ENCODE results near the gene VWC2L. TPM values are rescaled to one million over a fixed set of nuclear protein-coding genes. Genes with fewer than 3 reads are reported as not detected.

VWC2L gene
- total RNA-seq, 2 donors from 2014 or later = not detected

GRCh38 chr2:214436470-214436869, 25.6 kb downstream of the VWC2L start:
- no peak overlapping the region for H3K27ac Mint-ChIP-seq
- H3K36me3 Mint-ChIP-seq = no peaks in the 10 kb centered on the region
- DNase-seq (ENCODE audit: low spot score in 2 of 2) = no peak
- no peak for ATAC-seq
- peaks cover 6 to 8% of the 10 kb centered on the region in 2 donors for H3K9me3 Mint-ChIP-seq

DNA sequence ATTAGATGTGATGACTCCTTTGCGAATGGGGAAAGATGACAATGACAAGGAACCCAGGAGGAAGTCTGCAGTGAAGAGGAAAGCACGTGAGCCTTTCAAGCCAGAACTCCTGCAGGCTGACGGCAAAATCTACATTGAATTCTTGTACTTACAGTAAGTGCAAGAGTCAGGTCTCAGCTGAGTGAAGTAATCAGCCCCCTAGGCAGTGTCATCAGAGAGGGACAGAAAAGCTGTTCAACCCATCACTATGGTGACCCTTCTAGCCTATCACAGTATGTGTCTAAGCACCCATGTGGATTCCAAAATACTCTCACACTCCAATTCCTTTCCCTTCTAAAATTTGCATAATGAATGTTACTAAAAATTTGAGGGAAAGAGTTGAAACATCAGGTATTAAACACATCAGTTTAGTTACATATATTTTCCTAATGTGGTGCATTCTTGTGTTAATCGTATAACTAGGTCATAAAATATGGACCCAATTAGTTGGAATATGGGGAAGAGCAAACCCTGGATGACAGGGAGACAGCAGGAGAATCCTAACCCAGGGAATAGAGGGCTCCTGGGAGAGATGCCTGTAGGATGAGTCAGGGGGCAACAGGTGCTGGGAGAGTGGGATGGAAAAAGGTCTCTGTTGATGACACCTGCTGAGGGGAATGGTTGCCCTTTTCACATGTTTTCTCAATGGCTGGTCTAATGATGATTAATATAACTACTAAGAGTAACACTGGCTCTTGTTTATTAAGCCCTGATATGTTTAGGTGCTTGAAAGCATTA, 39.5 kb downstream of the VWC2L start:
- DNase-seq (ENCODE audit: low spot score in 2 of 2) (no peak), ATAC-seq (no peak)
- no peaks in the 10 kb centered on the region for H3K9me3 Mint-ChIP-seq
- peak overlapping the region in 1 of 2 donors; percentile 82 for H3K27ac Mint-ChIP-seq
- no peaks in the 10 kb centered on the region for H3K36me3 Mint-ChIP-seq

- ATAC-seq = no peak
- H3K27ac Mint-ChIP-seq = no peak overlapping the region
- DNase-seq (ENCODE audit: low spot score in 2 of 2) = no peak
- no peaks in the 10 kb centered on the region for H3K9me3 Mint-ChIP-seq
- no peaks in the 10 kb centered on the region for H3K36me3 Mint-ChIP-seq
These were observed 40.8 kb downstream of the VWC2L start for GRCh38 chr2:214451516-214452275.

- Mint-ChIP-seq H3K27ac (no peak overlapping the region), H3K9me3 (peaks cover 8 to 11% of the 10 kb centered on the region in 2 donors), H3K36me3 (peaks cover 0 to 7% of the 10 kb centered on the region in 2 donors)
- ATAC-seq = no peak
- DNase-seq (ENCODE audit: low spot score in 2 of 2) = no peak
These were observed 54.7 kb downstream of the VWC2L start for GRCh38 chr2:214465363-214466146.

DNA sequence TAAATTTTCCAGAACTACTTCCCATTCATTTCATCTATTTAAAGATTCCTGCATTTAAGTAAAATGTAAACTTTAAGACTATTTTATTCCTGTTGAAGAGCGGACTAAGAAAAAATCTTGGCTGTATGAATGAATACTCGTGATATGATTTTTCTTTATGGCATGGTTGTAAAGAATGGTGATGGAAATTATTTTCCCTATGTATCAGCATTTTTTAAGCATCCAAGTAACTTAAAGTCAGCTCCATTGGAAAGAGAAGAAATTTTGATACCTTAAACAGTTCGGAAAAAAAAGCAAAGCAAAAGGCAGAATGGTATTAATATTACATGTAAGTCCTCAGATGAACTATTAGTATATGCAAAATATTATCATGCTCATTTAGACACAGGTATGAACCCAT, 58.9 kb downstream of the VWC2L start:
- Mint-ChIP-seq H3K36me3 (no peaks in the 10 kb centered on the region), H3K9me3 (peaks cover 0 to 2% of the 10 kb centered on the region in 2 donors), H3K27ac (no peak overlapping the region)
- ATAC-seq = no peak
- DNase-seq (ENCODE audit: low spot score in 2 of 2) = no peak

DNA sequence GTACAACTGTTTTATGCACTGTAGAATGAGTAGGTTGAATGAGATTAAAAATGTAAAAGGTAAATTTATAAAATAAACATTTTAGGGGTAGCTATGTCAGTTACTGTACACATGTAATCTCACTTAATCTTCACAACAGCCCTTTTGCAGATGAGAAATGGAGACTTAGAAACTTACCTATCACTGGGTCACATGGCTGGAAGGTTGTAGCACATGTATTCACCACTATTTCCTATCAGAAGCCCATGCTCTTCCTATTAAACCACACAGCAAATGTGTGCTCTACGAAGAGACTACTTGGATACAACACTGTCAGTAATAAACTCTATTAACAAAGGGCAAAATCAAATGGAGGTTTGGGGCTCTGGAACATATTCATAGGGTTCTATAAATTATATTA, 60.5 kb downstream of the VWC2L start:
- no peak for DNase-seq (ENCODE audit: low spot score in 2 of 2)
- H3K27ac Mint-ChIP-seq = no peak overlapping the region
- H3K9me3 Mint-ChIP-seq = no peaks in the 10 kb centered on the region
- no peak for ATAC-seq
- no peaks in the 10 kb centered on the region for H3K36me3 Mint-ChIP-seq

DNA sequence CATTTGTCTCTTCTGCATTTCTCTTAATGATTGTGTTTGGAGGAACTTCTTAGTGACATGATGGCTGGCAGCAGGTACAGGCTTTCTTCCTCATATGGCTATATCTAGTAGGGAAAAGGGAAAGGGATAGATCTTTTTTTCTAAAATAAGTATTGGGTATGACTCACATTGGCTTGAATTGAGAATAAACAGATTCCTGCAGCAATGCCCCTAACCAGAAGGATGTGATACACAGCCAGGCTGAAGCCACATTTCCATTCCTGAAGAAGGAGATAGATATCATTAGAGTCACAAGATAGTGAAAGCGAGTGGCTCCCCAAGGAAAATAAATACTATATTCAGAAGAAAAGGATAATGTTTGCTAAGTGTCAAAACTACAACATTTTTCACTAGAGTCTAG, 61.1 kb downstream of the VWC2L start:
- DNase-seq (ENCODE audit: low spot score in 2 of 2) = no peak
- Mint-ChIP-seq H3K36me3 (no peaks in the 10 kb centered on the region), H3K27ac (no peak overlapping the region), H3K9me3 (no peaks in the 10 kb centered on the region)
- no peak for ATAC-seq

- ATAC-seq (no peak), DNase-seq (ENCODE audit: low spot score in 2 of 2) (no peak)
- Mint-ChIP-seq H3K9me3 (peaks cover 0 to 4% of the 10 kb centered on the region in 2 donors), H3K27ac (no peak overlapping the region), H3K36me3 (no peaks in the 10 kb centered on the region)
These were observed 66.5 kb downstream of the VWC2L start for GRCh38 chr2:214477305-214477704.

GRCh38 chr2:214481204-214481603, 70.3 kb downstream of the VWC2L start:
- ATAC-seq (no peak), DNase-seq (ENCODE audit: low spot score in 2 of 2) (no peak)
- Mint-ChIP-seq H3K36me3 (no peaks in the 10 kb centered on the region), H3K9me3 (peaks cover 0 to 4% of the 10 kb centered on the region in 2 donors), H3K27ac (no peak overlapping the region)

DNA sequence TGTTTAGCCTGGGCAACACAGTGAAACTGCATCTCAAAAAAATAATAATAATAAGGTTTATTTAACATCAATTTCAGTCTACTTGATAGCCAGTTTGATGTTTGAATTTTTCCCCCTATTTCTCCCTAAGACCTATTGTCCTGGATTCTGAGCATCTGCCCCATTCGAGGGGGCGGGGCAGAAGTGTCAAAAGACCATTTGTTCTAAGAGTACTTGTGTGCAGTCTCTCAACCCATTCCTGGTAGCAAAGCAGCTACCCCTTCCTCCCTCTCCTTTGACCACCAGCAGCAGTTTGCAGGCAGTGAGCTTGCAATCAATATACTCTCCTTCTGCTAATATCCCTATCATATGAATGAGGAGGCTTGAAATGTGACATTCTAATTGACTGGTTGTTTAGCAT, 71.9 kb downstream of the VWC2L start:
- Mint-ChIP-seq H3K9me3 (peaks cover 0 to 4% of the 10 kb centered on the region in 2 donors), H3K27ac (no peak overlapping the region)

GRCh38 chr2:214484239-214484638, 73.4 kb downstream of the VWC2L start:
- no peaks in the 10 kb centered on the region for H3K9me3 Mint-ChIP-seq
- H3K27ac Mint-ChIP-seq = no peak overlapping the region
- DNase-seq (ENCODE audit: low spot score in 2 of 2) = no peak
- no peaks in the 10 kb centered on the region for H3K36me3 Mint-ChIP-seq
- no peak for ATAC-seq

More for the DNA sequence above, 71.9 kb downstream of the VWC2L start:
- DNase-seq (ENCODE audit: low spot score in 2 of 2) (no peak), ATAC-seq (no peak)
- H3K36me3 Mint-ChIP-seq = no peaks in the 10 kb centered on the region

DNA sequence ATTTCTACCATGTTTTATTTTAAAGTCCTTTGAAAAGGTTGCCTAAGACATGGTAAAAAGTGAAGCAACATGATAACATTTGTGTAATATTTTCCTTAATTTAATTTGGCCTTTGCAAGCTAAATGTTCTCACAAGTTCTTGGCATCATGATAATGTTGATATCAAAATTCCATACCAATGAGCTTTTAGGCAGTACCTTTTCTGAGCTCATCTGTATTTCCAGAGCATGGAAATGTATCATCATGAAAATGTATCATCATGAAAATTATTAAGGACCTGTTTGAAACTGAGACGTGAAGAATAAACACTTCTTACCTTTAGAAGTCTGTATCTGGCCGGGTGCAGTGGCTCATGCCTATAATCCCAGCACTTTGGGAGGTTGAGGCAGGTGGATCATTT, 73.8 kb downstream of the VWC2L start:
- no peaks in the 10 kb centered on the region for H3K36me3 Mint-ChIP-seq
- DNase-seq (ENCODE audit: low spot score in 2 of 2) = no peak
- no peak for ATAC-seq
- H3K9me3 Mint-ChIP-seq = no peaks in the 10 kb centered on the region
- no peak overlapping the region for H3K27ac Mint-ChIP-seq

- ATAC-seq (no peak), DNase-seq (ENCODE audit: low spot score in 2 of 2) (no peak)
- Mint-ChIP-seq H3K36me3 (no peaks in the 10 kb centered on the region), H3K27ac (no peak overlapping the region), H3K9me3 (peaks cover 0 to 8% of the 10 kb centered on the region in 2 donors)
These were observed 78.3 kb downstream of the VWC2L start for GRCh38 chr2:214489181-214489580.

- H3K36me3 Mint-ChIP-seq = no peaks in the 10 kb centered on the region
- ATAC-seq (no peak), DNase-seq (ENCODE audit: low spot score in 2 of 2) (no peak)
- H3K27ac Mint-ChIP-seq = peak overlapping the region in 1 of 2 donors; percentile 11
- peaks cover 0 to 8% of the 10 kb centered on the region in 2 donors for H3K9me3 Mint-ChIP-seq
These were observed 78.8 kb downstream of the VWC2L start for GRCh38 chr2:214489702-214490101.

DNA sequence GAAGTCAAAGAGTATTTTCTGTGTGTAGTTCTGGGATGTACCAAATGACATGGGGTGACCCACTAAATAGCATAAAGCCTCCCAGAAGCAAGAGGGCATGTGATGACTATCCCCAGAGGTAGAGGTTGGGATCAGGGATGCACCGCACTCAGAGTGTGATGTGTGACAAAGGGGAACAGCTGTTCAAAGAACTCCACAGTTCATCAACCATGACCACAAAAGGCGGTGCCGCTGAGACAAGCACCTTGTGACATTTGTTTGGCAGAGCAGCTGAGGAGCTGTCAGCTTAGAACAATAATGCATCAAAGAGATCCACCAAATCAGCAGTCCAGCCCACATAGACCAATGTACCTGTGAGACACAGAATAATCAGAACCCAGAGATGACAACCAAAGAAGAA, 81.3 kb downstream of the VWC2L start:
- Mint-ChIP-seq H3K36me3 (no peaks in the 10 kb centered on the region), H3K27ac (no peak overlapping the region), H3K9me3 (peaks cover 0 to 10% of the 10 kb centered on the region in 2 donors)
- no peak for ATAC-seq
- DNase-seq (ENCODE audit: low spot score in 2 of 2) = no peak

DNA sequence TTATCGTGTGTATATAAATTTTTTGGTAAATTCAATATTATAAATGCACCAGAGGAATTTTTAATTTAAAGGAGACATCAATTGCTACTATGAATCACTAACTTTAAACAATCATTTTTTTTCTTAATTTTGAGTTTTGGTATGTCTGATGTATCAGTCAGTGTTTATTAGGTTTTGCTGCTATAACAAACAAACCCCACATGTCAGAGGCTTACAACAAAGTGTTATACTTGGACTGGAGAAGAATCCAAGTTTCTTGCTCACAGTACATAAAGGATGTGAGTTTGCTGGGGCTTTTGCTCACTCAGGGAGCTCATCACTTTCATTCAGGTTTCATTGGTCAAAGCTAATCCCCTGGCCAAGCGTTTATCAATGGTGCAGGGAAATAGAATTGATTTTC, 81.8 kb downstream of the VWC2L start:
- DNase-seq (ENCODE audit: low spot score in 2 of 2) (no peak), ATAC-seq (no peak)
- H3K27ac Mint-ChIP-seq = no peak overlapping the region
- no peaks in the 10 kb centered on the region for H3K36me3 Mint-ChIP-seq
- peaks cover 0 to 10% of the 10 kb centered on the region in 2 donors for H3K9me3 Mint-ChIP-seq

GRCh38 chr2:214497489-214497888, 86.6 kb downstream of the VWC2L start:
- Mint-ChIP-seq H3K9me3 (peaks cover 0 to 3% of the 10 kb centered on the region in 2 donors), H3K36me3 (no peaks in the 10 kb centered on the region), H3K27ac (no peak overlapping the region)
- DNase-seq (ENCODE audit: low spot score in 2 of 2) = no peak
- no peak for ATAC-seq
